HG02798 (cell line): ENCODE data around the gene RBM42.
A peak's percentile ranks its signal among the peaks of the same experiment; 100 is the strongest.

Experiments
- ATAC-seq: cut with Tn5 transposase; IDR thresholded peaks from one replicate; pipeline ENCODE4 v1.9.1; 2021; ENCODE audit warnings: mild to moderate bottlenecking; ENCODE audit not compliant: unreplicated experiment, poor library complexity

Gene RBM42

GRCh38 chr19:35619290-35619923, 9.4 kb upstream of the RBM42 start:
- ATAC-seq = no peak

GRCh38 chr19:35620001-35620400, 8.8 kb upstream of the RBM42 start:
- ATAC-seq = no peak

GRCh38 chr19:35621708-35622107, 7.1 kb upstream of the RBM42 start:
- ATAC-seq = no peak

- ATAC-seq = no peak
Measured at GRCh38 chr19:35622750-35623149, 6.1 kb upstream of the RBM42 start.

GRCh38 chr19:35623327-35624010, 5.4 kb upstream of the RBM42 start:
- no peak for ATAC-seq

- ATAC-seq = no peak
Measured at GRCh38 chr19:35628264-35628564, 622 bp upstream of the RBM42 start.

GRCh38 chr19:35629332-35629633, 447 bp downstream of the RBM42 start:
- no peak for ATAC-seq

GRCh38 chr19:35633727-35634440, 5.0 kb downstream of the RBM42 start:
- no peak for ATAC-seq

- no peak for ATAC-seq
Measured at GRCh38 chr19:35636651-35637050, 7.8 kb downstream of the RBM42 start.

- ATAC-seq = no peak
Measured at GRCh38 chr19:35637165-35637564, 8.3 kb downstream of the RBM42 start.

- no peak for ATAC-seq
Measured at GRCh38 chr19:35639321-35639639, 10.4 kb downstream of the RBM42 start.

- ATAC-seq = no peak
Measured at GRCh38 chr19:35639863-35640262, 11.0 kb downstream of the RBM42 start.

GRCh38 chr19:35641515-35642151, 12.8 kb downstream of the RBM42 start, which contains the start of gene ETV2:
Gene ETV2, plus strand, starts transcription at chr19:35641745. Its CDS starts 716 bp downstream, at chr19:35642461.
- ATAC-seq = no peak

GRCh38 chr19:35642312-35642711, 13.5 kb downstream of the RBM42 start:
- ATAC-seq = no peak

GRCh38 chr19:35642798-35643254, 14.0 kb downstream of the RBM42 start:
- ATAC-seq = no peak

- peak; percentile 45 for ATAC-seq
Measured at GRCh38 chr19:35643255-35644205, 14.7 kb downstream of the RBM42 start.

- peak; percentile 79 for ATAC-seq
Measured at GRCh38 chr19:35644206-35644986, 15.6 kb downstream of the RBM42 start.

GRCh38 chr19:35644987-35645679, 16.3 kb downstream of the RBM42 start:
- no peak for ATAC-seq
